Measurements from ENCODE around the gene SEMA3D. TPM values are rescaled to one million over a fixed set of nuclear protein-coding genes. Genes with fewer than 3 reads are reported as not detected.

The SEMA3D gene
- total RNA-seq, 1 donor from 2014 or later = 26.3 TPM

GRCh38 chr7:85090919-85091564, 95.8 kb downstream of the SEMA3D start:
- no peaks in the 10 kb centered on the region for H3K27me3 Mint-ChIP-seq (ENCODE audit: low read depth)
- H3K4me1 Mint-ChIP-seq = peaks cover 22% of the 10 kb centered on the region
- H3K9me3 Mint-ChIP-seq = no peaks in the 10 kb centered on the region
- H3K27ac Mint-ChIP-seq (ENCODE audit: unreplicated experiment) = no peak overlapping the region
- DNase-seq (ENCODE audit: low read depth, low spot score) = no peak
- H3K4me3 Mint-ChIP-seq = no peak overlapping the region
- no peaks in the 10 kb centered on the region for H3K36me3 Mint-ChIP-seq (ENCODE audit: low read depth)
- TF ChIP-seq, protein P1, sequence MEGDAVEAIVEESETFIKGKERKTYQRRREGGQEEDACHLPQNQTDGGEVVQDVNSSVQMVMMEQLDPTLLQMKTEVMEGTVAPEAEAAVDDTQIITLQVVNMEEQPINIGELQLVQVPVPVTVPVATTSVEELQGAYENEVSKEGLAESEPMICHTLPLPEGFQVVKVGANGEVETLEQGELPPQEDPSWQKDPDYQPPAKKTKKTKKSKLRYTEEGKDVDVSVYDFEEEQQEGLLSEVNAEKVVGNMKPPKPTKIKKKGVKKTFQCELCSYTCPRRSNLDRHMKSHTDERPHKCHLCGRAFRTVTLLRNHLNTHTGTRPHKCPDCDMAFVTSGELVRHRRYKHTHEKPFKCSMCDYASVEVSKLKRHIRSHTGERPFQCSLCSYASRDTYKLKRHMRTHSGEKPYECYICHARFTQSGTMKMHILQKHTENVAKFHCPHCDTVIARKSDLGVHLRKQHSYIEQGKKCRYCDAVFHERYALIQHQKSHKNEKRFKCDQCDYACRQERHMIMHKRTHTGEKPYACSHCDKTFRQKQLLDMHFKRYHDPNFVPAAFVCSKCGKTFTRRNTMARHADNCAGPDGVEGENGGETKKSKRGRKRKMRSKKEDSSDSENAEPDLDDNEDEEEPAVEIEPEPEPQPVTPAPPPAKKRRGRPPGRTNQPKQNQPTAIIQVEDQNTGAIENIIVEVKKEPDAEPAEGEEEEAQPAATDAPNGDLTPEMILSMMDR (conservative IDR thresholded peaks at IDR 0.05) = no peak

DNA sequence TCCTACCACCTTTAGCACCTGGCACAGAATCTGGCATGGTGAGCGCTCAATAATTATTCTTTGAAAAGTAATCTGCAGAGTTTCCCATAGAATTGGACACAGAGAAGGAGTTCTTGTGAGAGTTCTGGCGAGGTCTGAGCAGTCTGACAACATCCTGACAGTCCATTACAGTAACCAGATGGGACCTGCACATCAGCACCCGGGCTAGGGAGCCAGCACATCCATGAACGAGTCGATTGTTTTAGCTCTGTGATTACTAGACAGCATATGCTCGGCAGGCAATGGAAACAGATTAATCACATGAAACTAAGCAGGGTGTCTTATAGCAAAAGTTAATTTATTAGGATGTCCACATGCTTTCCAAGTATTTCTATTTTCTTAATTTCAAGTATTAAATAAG, 96.7 kb downstream of the SEMA3D start:
- no peak for DNase-seq (ENCODE audit: low read depth, low spot score)
- peaks cover 22% of the 10 kb centered on the region for H3K4me1 Mint-ChIP-seq
- TF ChIP-seq, protein P1 (conservative IDR thresholded peaks at IDR 0.05) = no peak
- H3K4me3 Mint-ChIP-seq = peak overlapping the region; percentile 20
- H3K9me3 Mint-ChIP-seq = no peaks in the 10 kb centered on the region
- no peaks in the 10 kb centered on the region for H3K27me3 Mint-ChIP-seq (ENCODE audit: low read depth)
- H3K36me3 Mint-ChIP-seq (ENCODE audit: low read depth) = no peaks in the 10 kb centered on the region
- H3K27ac Mint-ChIP-seq (ENCODE audit: unreplicated experiment) = no peak overlapping the region

DNA sequence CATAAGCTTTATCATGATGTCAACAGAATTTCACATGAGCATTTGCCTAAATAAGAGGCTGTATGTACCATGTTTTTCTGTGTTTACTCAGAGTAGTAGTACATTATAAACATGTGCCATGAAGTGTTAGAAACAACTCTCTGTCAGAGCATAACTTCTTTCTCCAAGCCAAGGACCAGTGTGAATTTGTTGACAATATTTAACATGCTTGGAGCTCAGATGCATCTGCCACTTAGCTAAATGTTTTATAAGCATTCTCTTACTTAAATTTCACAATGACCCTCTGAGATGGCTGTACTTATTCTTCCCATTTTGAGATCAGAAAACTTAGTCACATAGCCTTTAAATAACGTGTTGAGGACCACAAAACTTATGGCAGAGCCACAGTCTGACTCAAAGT, 105.0 kb downstream of the SEMA3D start:
- H3K36me3 Mint-ChIP-seq (ENCODE audit: low read depth) = peaks cover 7% of the 10 kb centered on the region
- no peaks in the 10 kb centered on the region for H3K27me3 Mint-ChIP-seq (ENCODE audit: low read depth)
- H3K27ac Mint-ChIP-seq (ENCODE audit: unreplicated experiment) = no peak overlapping the region
- peaks cover 3% of the 10 kb centered on the region for H3K9me3 Mint-ChIP-seq
- H3K4me3 Mint-ChIP-seq = no peak overlapping the region
- TF ChIP-seq, protein P1 (conservative IDR thresholded peaks at IDR 0.05) = no peak
- H3K4me1 Mint-ChIP-seq = no peaks in the 10 kb centered on the region
- DNase-seq (ENCODE audit: low read depth, low spot score) = no peak

DNA sequence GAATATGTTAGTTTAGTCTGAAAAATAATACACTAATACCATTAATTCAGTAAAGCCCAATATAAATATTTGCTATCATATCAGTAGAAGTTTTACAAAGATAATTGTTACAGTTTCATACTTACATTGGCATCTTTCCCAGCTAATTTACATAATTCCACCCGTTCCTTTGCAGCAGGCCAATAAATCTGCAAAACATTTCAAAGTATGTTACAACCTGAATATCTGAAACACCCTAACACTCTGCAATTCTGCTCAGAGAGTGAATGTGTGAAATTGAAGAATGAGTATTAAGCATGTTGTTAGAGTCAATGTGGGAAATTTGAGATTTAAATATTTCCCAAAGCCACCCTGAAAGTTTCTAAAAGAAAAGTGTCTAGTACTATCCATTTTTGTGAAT, 105.5 kb downstream of the SEMA3D start:
- peaks cover 3% of the 10 kb centered on the region for H3K9me3 Mint-ChIP-seq
- no peak overlapping the region for H3K4me3 Mint-ChIP-seq
- no peaks in the 10 kb centered on the region for H3K4me1 Mint-ChIP-seq
- no peak for DNase-seq (ENCODE audit: low read depth, low spot score)
- H3K27ac Mint-ChIP-seq (ENCODE audit: unreplicated experiment) = no peak overlapping the region
- H3K27me3 Mint-ChIP-seq (ENCODE audit: low read depth) = no peaks in the 10 kb centered on the region
- TF ChIP-seq, protein P1 (conservative IDR thresholded peaks at IDR 0.05) = no peak
- peaks cover 7% of the 10 kb centered on the region for H3K36me3 Mint-ChIP-seq (ENCODE audit: low read depth)

- Mint-ChIP-seq H3K27me3 (ENCODE audit: low read depth) (no peaks in the 10 kb centered on the region), H3K36me3 (ENCODE audit: low read depth) (peaks cover 3% of the 10 kb centered on the region), H3K9me3 (no peaks in the 10 kb centered on the region), H3K27ac (ENCODE audit: unreplicated experiment) (no peak overlapping the region), H3K4me3 (no peak overlapping the region), H3K4me1 (peaks cover 10% of the 10 kb centered on the region)
- DNase-seq (ENCODE audit: low read depth, low spot score) = no peak
- TF ChIP-seq, protein P1 (conservative IDR thresholded peaks at IDR 0.05) = no peak
Measured at GRCh38 chr7:85079434-85079833, 107.4 kb downstream of the SEMA3D start.
